H1 (cell line): ENCODE results near the gene THEM5. TPM values are rescaled to one million over a fixed set of nuclear protein-coding genes. Genes with fewer than 3 reads are reported as not detected.

Source experiments
- CHD7 ChIP-seq: fragments of 300-600 bp; sonication (generic); IDR thresholded peaks from 2 replicates; pipeline ENCODE4 v1.7.1; 2012; ENCODE audit warnings: low read length, moderate library complexity, mild to moderate bottlenecking, inconsistent platforms; ENCODE audit not compliant: insufficient replicate concordance
- polyA plus RNA-seq, 7 experiments: library from polyadenylated mRNA; depleted of rRNA in 3 of 7; stranded (reverse) in 5 of 7; unstranded in 2 of 7; fragments of >200 nt in 5 of 7; fragments of 200-250 nt in 2 of 7; gene quantifications; 1 replicate in 5 of 7; 2 replicates in 1 of 7; 4 replicates in 1 of 7; pipeline versions ENCODE4 v1.2.1 to v1.2.3, GENCODE V29; 2011 to 2013; ENCODE audit warnings: missing spikeins in 2 of 7, mixed read lengths in 2 of 7
- total RNA-seq: library from RNA; stranded (reverse); fragmentation: NEBNext Ultra II Directional; extraction: Animal tissue kit (Norgen Biotek cat#: 25700); gene quantifications from 2 replicates; pipeline ENCODE4 v1.2.1, GENCODE V29; 2021

THEM5 gene
- total and polyA plus RNA-seq, 2 of the 8 experiments (the other 6 are each of a cell fraction or from before 2014, with no cell fraction given) = not detected

- no peak for TF ChIP-seq CHD7
Measured at GRCh38 chr1:151807131-151807530, 46.4 kb downstream of the THEM5 start (continued).
